Stimulated activated CD4-positive, alpha-beta T cell treated with anti-CD3 and anti-CD28 coated beads, Interleukin-1b, Interleukin-23, amount 100 ng/mL, for 24 hours (primary cell): Measurements from ENCODE around the gene ZDHHC8.

ENCODE experiments used
- DNase-seq, 4 experiments: peaks; one replicate each; pipeline ENCODE4 v3.0.0-alpha.2; 2020; ENCODE audit warnings: low read depth in 4 of 4, low spot score in 1 of 4

Gene ZDHHC8, protein sequence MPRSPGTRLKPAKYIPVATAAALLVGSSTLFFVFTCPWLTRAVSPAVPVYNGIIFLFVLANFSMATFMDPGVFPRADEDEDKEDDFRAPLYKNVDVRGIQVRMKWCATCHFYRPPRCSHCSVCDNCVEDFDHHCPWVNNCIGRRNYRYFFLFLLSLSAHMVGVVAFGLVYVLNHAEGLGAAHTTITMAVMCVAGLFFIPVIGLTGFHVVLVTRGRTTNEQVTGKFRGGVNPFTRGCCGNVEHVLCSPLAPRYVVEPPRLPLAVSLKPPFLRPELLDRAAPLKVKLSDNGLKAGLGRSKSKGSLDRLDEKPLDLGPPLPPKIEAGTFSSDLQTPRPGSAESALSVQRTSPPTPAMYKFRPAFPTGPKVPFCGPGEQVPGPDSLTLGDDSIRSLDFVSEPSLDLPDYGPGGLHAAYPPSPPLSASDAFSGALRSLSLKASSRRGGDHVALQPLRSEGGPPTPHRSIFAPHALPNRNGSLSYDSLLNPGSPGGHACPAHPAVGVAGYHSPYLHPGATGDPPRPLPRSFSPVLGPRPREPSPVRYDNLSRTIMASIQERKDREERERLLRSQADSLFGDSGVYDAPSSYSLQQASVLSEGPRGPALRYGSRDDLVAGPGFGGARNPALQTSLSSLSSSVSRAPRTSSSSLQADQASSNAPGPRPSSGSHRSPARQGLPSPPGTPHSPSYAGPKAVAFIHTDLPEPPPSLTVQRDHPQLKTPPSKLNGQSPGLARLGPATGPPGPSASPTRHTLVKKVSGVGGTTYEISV

GRCh38 chr22:20131597-20131858 is at the start of gene ZDHHC8:
Gene ZDHHC8 (plus strand): TSS chr22:20131804. CDS start chr22:20131948, 144 bp downstream.
- DNase-seq: peak in 1 of 4 experiments; percentile 43

GRCh38 chr22:20083157-20083890 is 48.3 kb upstream of the ZDHHC8 start:
- no peak for DNase-seq

- DNase-seq: no peak
These were observed 47.6 kb upstream of the ZDHHC8 start for GRCh38 chr22:20083891-20084546.

DNA sequence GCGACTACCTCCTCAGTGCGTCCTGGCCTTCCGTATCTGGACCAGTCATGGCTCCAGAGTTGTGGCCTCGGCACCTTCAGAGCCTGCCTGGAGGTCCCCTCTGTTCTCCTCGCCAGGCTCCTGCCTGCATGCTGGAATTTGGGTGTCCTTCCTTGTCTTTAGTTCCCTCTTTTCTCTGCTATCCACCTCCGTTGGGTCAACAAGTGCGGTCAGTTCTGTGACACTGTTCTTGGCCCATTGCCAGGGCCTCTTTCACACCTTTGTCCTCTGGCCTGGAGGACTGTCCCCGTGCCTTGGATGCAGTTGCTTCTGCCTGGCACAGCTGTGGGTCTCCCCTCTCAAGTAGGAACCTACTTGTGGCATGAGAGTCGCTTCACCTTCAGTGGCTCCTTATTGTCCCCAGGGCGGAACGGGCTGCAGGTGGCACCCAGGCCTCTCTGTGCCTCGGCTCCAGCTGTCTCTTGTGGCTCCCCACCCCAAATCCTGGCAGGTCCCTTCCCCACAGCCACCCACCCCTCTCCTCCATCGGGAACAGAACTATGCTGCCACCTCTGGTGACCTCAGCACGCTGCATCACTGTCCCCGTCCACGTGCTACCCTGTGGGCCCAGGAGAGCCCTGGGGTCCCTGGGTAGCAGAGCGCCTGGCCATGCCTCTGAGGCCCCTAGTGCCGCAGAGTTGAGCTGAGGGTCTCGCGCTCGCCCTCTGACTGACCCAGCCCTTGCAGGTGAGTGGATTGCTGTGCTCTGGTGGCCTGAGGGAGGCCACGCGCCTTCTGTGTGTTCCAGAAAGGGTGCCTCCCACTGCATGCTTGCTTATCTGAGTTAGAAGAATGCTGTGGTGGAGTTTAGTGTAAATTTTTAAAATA is 46.8 kb upstream of the ZDHHC8 start:
- DNase-seq: no peak

DNA sequence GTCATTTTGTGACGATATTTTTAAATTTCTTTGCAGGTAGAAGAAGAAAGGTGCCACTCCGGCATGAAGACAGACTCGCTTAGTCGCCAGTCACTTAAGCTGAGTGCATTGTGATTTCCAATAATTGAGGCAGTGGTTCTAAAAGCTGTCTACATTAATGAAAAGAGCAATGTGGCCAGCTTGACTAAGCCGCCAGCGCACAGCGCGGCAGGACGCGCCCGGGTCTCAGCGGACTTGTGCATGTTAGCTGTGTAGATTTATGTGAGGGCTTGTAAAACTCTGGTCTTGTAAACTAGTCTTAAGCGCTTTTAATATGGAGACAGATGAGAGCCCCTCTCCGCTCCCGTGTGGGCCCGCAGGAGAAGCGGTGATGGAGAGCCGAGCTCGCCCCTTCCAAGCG is 46.0 kb upstream of the ZDHHC8 start:
- DNase-seq: no peak

- no peak for DNase-seq
These were observed 45.5 kb upstream of the ZDHHC8 start for GRCh38 chr22:20086101-20086599.

GRCh38 chr22:20086763-20087162 is 44.8 kb upstream of the ZDHHC8 start:
- no peak for DNase-seq

GRCh38 chr22:20087319-20088262 is 44.0 kb upstream of the ZDHHC8 start:
- DNase-seq: no peak

DNA sequence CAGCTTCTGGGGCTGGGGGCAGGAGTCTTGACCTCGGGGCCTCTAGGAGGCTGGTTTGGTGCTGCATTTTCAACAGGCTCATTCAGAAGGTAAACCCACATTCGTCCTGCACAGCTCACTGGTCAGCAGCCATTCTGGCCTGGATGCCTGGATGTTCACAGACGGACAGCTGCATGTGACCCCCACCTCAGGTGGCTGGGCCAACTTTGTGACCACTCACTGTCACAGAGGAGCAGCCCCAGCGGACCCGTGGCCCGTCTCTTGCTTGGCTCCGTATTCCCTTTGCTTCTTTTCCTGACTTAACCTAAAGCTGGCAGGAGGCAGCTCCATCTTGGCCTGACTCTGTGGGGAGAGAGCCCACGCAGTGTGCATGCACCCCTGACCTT is 43.3 kb upstream of the ZDHHC8 start:
- DNase-seq: no peak

DNA sequence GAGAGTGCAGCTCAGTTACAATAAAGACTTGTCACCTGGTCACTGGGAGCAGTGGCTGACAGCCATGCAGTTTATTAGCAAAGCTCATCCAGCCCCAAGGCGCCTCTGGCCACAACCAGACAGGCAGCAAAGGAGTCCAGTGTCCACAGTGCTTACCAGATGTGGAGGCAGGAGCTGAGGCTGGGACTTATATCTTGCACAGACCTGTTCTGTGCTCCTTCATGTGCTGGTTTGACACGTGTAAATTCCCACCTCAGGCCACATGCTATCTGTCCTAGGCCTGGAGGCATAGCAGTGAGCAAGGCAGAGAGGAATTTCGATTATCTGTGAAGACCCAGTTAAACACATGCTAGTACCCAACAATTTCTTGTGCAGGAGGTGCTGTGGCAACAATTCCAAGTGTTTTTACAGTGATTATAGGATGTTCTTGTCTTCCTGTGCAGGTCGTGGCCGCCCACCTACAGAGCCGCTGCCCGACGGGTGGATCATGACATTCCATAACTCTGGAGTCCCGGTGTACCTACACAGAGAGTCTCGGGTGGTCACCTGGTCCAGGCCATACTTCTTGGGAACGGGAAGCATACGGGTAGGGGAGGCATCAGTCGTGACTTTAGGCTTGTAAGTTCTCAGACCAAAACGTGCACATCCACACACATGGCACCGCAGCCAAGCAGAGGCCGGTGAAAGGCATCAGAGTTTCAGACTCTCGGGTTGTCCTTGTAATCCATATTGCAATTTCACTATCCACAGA is 42.2 kb upstream of the ZDHHC8 start:
- no peak for DNase-seq

DNA sequence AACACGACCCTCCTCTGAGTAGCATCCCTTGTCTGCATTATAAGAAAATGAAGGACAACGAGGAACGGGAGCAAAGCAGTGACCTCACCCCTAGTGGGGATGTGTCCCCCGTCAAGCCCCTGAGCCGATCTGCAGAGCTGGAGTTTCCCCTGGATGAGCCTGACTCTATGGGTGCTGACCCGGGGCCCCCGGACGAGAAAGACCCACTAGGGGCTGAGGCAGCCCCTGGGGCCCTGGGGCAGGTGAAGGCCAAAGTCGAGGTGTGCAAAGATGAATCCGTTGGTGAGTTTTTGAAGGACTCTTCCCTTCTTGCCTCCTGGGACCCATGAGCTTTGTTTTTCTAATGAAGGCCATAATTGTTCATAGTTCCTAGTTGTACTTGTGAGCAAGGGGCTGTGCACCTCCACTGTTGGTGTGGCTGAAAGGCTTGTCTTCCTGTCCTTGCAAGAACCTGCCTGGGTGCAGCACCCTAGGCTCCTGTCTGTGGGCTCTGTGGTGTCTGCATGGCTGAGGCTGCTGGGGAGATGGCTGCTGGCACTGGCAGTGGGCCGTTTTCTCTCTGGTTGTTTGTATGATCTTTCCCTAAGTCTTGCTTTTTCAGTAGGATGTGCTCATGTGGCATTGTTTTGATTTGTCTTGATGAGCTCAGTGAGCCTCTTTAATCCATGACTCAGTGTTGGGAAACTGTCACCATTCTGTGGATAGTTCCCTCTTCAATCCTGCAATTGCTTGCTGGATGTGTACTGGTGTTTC is 41.5 kb upstream of the ZDHHC8 start:
- DNase-seq: no peak

DNA sequence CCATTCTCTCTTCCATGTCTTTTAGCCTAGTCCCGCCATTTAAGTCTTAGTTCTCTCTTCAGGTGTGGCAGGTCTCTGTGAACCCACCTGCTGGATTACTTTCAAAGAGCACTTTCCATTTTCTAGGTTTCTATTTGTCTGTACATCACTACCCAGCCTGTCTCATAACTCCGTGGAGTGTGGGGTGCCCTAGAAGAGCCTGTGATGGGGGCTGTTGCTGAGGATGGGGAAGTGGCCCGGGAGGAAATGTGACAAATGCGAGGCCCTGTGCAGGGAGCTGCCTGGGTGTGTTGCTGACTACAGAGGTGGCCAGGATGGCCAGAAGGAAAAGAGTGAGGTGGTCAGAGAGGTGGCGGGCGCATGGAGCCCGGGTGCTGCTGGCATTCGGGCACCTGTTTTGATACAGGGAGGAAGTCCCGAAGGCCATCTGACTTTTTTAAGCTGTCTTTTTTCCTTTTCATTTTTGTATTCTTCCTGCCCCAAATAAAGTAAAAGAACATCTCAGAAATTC is 40.8 kb upstream of the ZDHHC8 start:
- no peak for DNase-seq

DNA sequence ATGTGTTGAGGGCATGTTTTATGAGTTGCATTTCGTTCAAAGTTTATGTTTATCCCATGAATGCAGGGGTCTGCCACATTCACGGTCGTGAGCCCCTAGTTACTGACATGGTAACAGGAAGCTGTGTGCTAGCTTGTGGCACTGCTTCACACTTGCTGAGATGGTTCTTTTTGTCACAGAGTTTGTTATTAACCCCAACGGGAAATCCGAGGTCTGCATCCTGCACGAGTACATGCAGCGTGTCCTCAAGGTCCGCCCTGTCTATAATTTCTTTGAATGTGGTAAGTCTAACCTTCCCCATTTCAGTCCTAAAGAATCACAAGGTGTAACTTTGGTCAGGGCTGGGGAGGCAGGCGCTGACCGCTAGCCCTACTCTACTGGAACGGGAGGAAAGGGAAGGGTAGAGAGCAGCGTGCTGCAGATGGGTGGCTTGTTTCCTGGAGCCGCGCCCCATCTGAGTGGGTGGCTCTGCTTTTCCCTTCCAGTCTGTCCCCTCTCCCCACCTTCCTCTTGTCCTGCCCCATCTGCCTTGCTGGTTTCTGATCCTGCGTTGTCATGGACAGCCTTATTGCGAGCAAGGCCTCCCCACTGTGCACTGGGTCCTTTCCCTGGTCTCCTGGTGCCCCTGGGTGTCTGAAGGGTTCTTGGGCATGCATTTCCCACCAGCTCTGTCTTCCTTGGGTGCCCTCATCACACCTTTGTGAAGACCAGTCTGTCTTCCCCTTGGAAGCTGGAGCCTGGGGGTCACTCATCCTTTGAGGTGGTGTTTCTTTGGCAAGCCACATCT is 39.7 kb upstream of the ZDHHC8 start:
- no peak for DNase-seq

GRCh38 chr22:20092477-20092854 is 39.1 kb upstream of the ZDHHC8 start:
- DNase-seq: no peak

DNA sequence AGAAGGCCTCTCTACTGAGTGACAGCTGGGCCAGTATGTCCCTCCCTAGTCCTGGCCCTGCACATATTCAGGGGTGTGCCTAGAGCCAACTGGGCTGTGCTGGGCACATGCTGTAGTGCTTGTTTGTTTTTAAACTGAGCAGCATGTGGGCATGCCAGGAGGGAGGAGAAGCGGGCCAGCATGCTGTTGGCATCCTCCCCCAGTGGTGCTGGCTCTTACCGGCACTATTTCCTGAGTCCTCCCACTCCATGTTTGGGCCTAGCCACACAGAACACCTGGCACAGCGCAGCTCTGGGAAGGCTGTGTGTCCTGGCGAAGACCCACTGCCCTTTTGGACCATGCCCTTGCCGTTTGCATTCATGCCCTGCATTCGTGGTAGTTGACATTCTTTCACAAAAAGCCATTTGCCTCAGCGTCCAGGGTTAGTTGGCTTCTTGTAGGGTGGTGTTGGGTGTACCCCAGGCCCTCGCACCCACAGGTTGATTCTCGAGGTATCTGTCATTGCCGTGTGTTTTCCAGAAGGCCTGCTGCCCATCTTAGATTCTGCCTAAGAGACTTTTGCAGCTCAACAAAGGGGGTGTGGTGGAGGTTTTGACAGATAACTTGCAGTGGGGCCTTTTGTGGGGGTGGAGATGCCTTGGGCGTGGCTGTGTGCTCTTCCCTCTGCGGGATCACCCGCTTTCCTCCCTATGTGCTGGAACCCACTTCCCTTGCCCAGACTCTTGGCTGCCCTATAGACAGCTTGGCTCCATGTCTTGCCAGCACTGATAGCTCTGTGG is 38.0 kb upstream of the ZDHHC8 start:
- no peak for DNase-seq

DNA sequence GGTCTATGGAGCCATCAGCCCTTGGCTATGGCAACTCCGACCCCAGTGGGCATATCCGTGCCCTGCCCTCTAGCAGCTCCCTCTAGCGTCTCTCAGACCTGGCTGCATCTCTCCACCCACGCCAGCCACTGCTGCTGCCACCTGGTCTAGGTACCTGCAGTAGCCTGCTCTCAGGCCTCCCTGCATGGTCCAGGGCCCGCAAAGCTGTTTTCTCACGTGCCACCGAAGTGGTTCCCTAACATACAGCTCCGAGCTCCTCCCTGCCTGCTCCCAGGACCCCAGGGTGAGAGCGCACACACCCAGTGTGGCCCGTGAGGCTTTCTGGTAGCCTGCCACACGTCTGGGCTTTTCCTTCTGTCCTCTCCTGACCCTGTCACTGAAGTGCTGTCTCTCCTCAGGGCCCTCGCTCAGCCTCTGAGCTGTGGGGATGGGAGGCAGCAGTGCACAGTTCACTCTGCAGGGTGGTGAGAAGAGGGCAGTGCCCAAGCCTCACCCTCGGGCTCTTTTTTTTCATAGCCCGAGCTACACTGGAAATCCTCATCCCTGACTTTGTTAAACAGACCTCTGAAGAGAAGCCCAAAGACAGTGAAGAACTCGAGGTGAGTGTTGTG is 37.3 kb upstream of the ZDHHC8 start:
- no peak for DNase-seq
